H9 (cell line): ENCODE results near the gene KDM3A. TPM values are rescaled to one million over a fixed set of nuclear protein-coding genes. Genes with fewer than 3 reads are reported as not detected.

Experiments used
- DNase-seq: peaks from one replicate; pipeline ENCODE4 v3.0.0-alpha.2; 2017
- H2AFZ ChIP-seq: one replicate; pipeline ENCODE4 v1.6.1; 2013; ENCODE audit warnings: mild to moderate bottlenecking, low read length, control low read depth, moderate library complexity
- H2AK5ac ChIP-seq: 2 replicates; pipeline ENCODE4 v1.6.1; 2013; ENCODE audit warnings: low read length, control low read depth, mixed read lengths; ENCODE audit not compliant: insufficient read length
- H2BK120ac ChIP-seq: one replicate; pipeline ENCODE4 v1.6.1; 2013; ENCODE audit warnings: low read depth, mild to moderate bottlenecking, low read length, control low read depth, inconsistent platforms; ENCODE audit not compliant: poor library complexity, severe bottlenecking
- H2BK12ac ChIP-seq: 2 replicates; pipeline ENCODE4 v1.6.1; 2013; ENCODE audit warnings: low read length, control low read depth, mixed read lengths, low read depth; ENCODE audit not compliant: insufficient read length
- H2BK15ac ChIP-seq: 2 replicates; pipeline ENCODE4 v1.6.1; 2013; ENCODE audit warnings: low read depth, low read length, control low read depth
- H2BK20ac ChIP-seq: one replicate; pipeline ENCODE4 v1.6.1; 2013; ENCODE audit warnings: low read depth, mild to moderate bottlenecking, low read length, control low read depth, inconsistent platforms; ENCODE audit not compliant: poor library complexity, severe bottlenecking
- H2BK5ac ChIP-seq: 2 replicates; pipeline ENCODE4 v1.6.1; 2013; ENCODE audit warnings: low read length, control low read depth, mixed read lengths; ENCODE audit not compliant: insufficient read length
- H3K14ac ChIP-seq: 2 replicates; pipeline ENCODE4 v1.6.1; 2013; ENCODE audit warnings: low read length, control low read depth; ENCODE audit not compliant: insufficient read depth
- H3K18ac ChIP-seq: 2 replicates; pipeline ENCODE4 v1.6.1; 2013; ENCODE audit warnings: low read depth, mild to moderate bottlenecking, mixed read lengths, low read length, control low read depth; ENCODE audit not compliant: insufficient read length
- H3K23ac ChIP-seq: 2 replicates; pipeline ENCODE4 v1.6.1; 2013; ENCODE audit warnings: low read length, control low read depth, mixed read lengths, low read depth; ENCODE audit not compliant: insufficient read length
- H3K23me2 ChIP-seq: 2 replicates; pipeline ENCODE4 v1.6.1; 2013; ENCODE audit warnings: low read depth, mild to moderate bottlenecking, mixed read lengths, low read length, control low read depth; ENCODE audit not compliant: insufficient read length, poor library complexity, severe bottlenecking
- H3K27ac ChIP-seq: 2 replicates; pipeline ENCODE4 v1.5.1; 2013; ENCODE audit warnings: low read length, control low read depth, mixed read lengths, low read depth; ENCODE audit not compliant: insufficient read length
- H3K27me3 ChIP-seq: 2 replicates; pipeline ENCODE4 v1.6.1; 2013; ENCODE audit warnings: low read length, control low read depth, inconsistent platforms; ENCODE audit not compliant: insufficient read depth
- H3K4ac ChIP-seq: 2 replicates; pipeline ENCODE4 v1.6.1; 2013; ENCODE audit warnings: low read depth, mild to moderate bottlenecking, control low read depth, inconsistent platforms, low read length, moderate library complexity
- H3K4me1 ChIP-seq: 2 replicates; pipeline ENCODE4 v1.6.1; 2013; ENCODE audit warnings: low read length, control low read depth, inconsistent platforms; ENCODE audit not compliant: insufficient read depth
- H3K4me2 ChIP-seq: 2 replicates; pipeline ENCODE4 v1.6.1; 2013; ENCODE audit warnings: low read length, control low read depth, mixed read lengths; ENCODE audit not compliant: insufficient read length, insufficient read depth
- H3K56ac ChIP-seq: 2 replicates; pipeline ENCODE4 v1.6.1; 2013; ENCODE audit warnings: low read depth, mild to moderate bottlenecking, mixed read lengths, low read length, control low read depth; ENCODE audit not compliant: insufficient read length
- H3K79me1 ChIP-seq: 2 replicates; pipeline ENCODE4 v1.6.1; 2013; ENCODE audit warnings: low read depth, mild to moderate bottlenecking, moderate library complexity, low read length, control low read depth, inconsistent platforms; ENCODE audit not compliant: insufficient read depth, poor library complexity, severe bottlenecking
- H3K79me2 ChIP-seq: 2 replicates; pipeline ENCODE4 v1.6.1; 2013; ENCODE audit warnings: low read length, control low read depth, inconsistent platforms; ENCODE audit not compliant: insufficient read depth
- H3K9ac ChIP-seq: 2 replicates; pipeline ENCODE4 v1.6.1; 2013; ENCODE audit warnings: low read length, control low read depth, mixed read lengths; ENCODE audit not compliant: insufficient read length; ENCODE audit errors: extremely low read depth
- H3K9me3 ChIP-seq: one replicate; pipeline ENCODE4 v1.6.1; 2013; ENCODE audit warnings: low read depth, low read length, inconsistent platforms; ENCODE audit not compliant: control insufficient read depth
- H3T11ph ChIP-seq: one replicate; pipeline ENCODE4 v1.6.1; 2013; ENCODE audit warnings: mild to moderate bottlenecking, low read length, control low read depth, inconsistent platforms
- H4K20me1 ChIP-seq: one replicate; pipeline ENCODE4 v1.6.1; 2013; ENCODE audit not compliant: control insufficient read depth, insufficient read length, insufficient read depth
- H4K5ac ChIP-seq: 2 replicates; pipeline ENCODE4 v1.6.1; 2013; ENCODE audit warnings: low read depth, mild to moderate bottlenecking, mixed read lengths, low read length, control low read depth; ENCODE audit not compliant: insufficient read length
- H4K8ac ChIP-seq: replicated peaks from 2 replicates; pipeline ENCODE4 v1.6.1; 2013; ENCODE audit warnings: low read length, control low read depth, mixed read lengths, low read depth; ENCODE audit not compliant: insufficient read length
- H4K91ac ChIP-seq: 2 replicates; pipeline ENCODE4 v1.6.1; 2013; ENCODE audit warnings: low read depth, mild to moderate bottlenecking, moderate library complexity, mixed read lengths, low read length, control low read depth; ENCODE audit not compliant: insufficient read length
- H3K27ac Mint-ChIP-seq, 3 experiments: 2 replicates in 2 of 3; 3 replicates in 1 of 3; pipeline ENCODE4 v1.8.0; 2020 to 2021; ENCODE audit warnings: mixed read lengths in 3 of 3, mild to moderate bottlenecking in 1 of 3, moderate library complexity in 1 of 3
- H3K27me3 Mint-ChIP-seq: 2 replicates; pipeline ENCODE4 v1.8.0; 2021; ENCODE audit warnings: low read depth, mild to moderate bottlenecking, moderate library complexity, mixed read lengths
- H3K36me3 Mint-ChIP-seq, 3 experiments: 2 replicates in 2 of 3; 3 replicates in 1 of 3; pipeline ENCODE4 v1.8.0; 2020 to 2021; ENCODE audit warnings: low read depth in 3 of 3, mixed read lengths in 3 of 3; ENCODE audit not compliant: insufficient read depth in 1 of 3
- H3K4me1 Mint-ChIP-seq, 2 experiments: 2 replicates each; pipeline ENCODE4 v1.8.0; 2020; ENCODE audit warnings: mixed read lengths in 2 of 2
- H3K4me3 Mint-ChIP-seq, 2 experiments: 2 replicates in 1 of 2; 3 replicates in 1 of 2; pipeline ENCODE4 v1.8.0; 2020 to 2021; ENCODE audit warnings: mild to moderate bottlenecking in 2 of 2, mixed read lengths in 2 of 2, moderate library complexity in 1 of 2
- H3K9me3 Mint-ChIP-seq, 2 experiments: 2 replicates in 1 of 2; 3 replicates in 1 of 2; pipeline ENCODE4 v1.8.0; 2020; ENCODE audit warnings: mild to moderate bottlenecking in 2 of 2, mixed read lengths in 2 of 2, moderate library complexity in 1 of 2
- CTCF ChIP-seq: fragments of 200-600 bp; sonication (generic); conservative IDR thresholded peaks from 3 replicates; pipeline ENCODE4 v1.8.0; 2021; ENCODE audit warnings: antibody characterized with exemption, mild to moderate bottlenecking
- total RNA-seq: library from RNA; stranded (reverse); gene quantifications from 2 replicates; pipeline ENCODE4 v1.2.1, GENCODE V29; 2021

The KDM3A gene
- total RNA-seq, 1 experiment from 2014 or later = 28.1 TPM

GRCh38 chr2:86436328-86436727, 4.8 kb upstream of the KDM3A start:
- H3K23me2 ChIP-seq = no peaks in the 10 kb centered on the region
- TF ChIP-seq CTCF = no peak
- no peaks in the 10 kb centered on the region for H3K79me1 ChIP-seq

More at GRCh38 chr2:86436328-86436727, 4.8 kb upstream of the KDM3A start:
- H2BK5ac ChIP-seq = no peak overlapping the region
- no peak overlapping the region for H3K18ac ChIP-seq
- H3K9me3 ChIP-seq = peaks cover 7% of the 10 kb centered on the region
- no peak overlapping the region for H3K4me3 Mint-ChIP-seq
- H2AK5ac ChIP-seq = no peak overlapping the region
- no peak overlapping the region for H2AFZ ChIP-seq
- no peak overlapping the region for H2BK15ac ChIP-seq
- H3K27ac Mint-ChIP-seq = no peak overlapping the region
- H3T11ph ChIP-seq = no peak overlapping the region
- H3K4ac ChIP-seq = no peak overlapping the region
- H4K20me1 ChIP-seq = no peaks in the 10 kb centered on the region
- H2BK20ac ChIP-seq = no peak overlapping the region
- no peak overlapping the region for H4K8ac ChIP-seq
- H3K9ac ChIP-seq = no peak overlapping the region
- H3K27me3 ChIP-seq = no peaks in the 10 kb centered on the region
- peaks cover 39% of the 10 kb centered on the region in 2 experiments for H3K9me3 Mint-ChIP-seq
- no peak overlapping the region for H4K5ac ChIP-seq
- no peak for DNase-seq
- no peak overlapping the region for H2BK12ac ChIP-seq
- no peaks in the 10 kb centered on the region for H3K79me2 ChIP-seq
- no peak overlapping the region for H3K23ac ChIP-seq
- peaks cover 15 to 27% (median 16%) of the 10 kb centered on the region in 3 experiments for H3K36me3 Mint-ChIP-seq
- H3K4me2 ChIP-seq = no peak overlapping the region
- peaks cover 30% of the 10 kb centered on the region for H3K27me3 Mint-ChIP-seq
- no peaks in the 10 kb centered on the region for H3K4me1 ChIP-seq
- no peak overlapping the region for H3K27ac ChIP-seq
- peaks cover 0 to 2% of the 10 kb centered on the region in 2 experiments; a peak in 1 of 4 replicates for H3K4me1 Mint-ChIP-seq
- no peak overlapping the region for H2BK120ac ChIP-seq
- no peak overlapping the region for H3K56ac ChIP-seq
- no peak overlapping the region for H3K14ac ChIP-seq
- H4K91ac ChIP-seq = no peak overlapping the region
